Thyroid gland (tissue), 4 donors: Measurements from ENCODE around the gene CBFA2T2. TPM values are rescaled to one million over a fixed set of nuclear protein-coding genes. Genes with fewer than 3 reads are reported as not detected.

Source experiments
- DNase-seq, 2 donors: peaks; one replicate each; pipeline ENCODE4 v3.0.0-alpha.2; 2019
- H3K27ac ChIP-seq, 3 donors: fragments of 200-600 bp; sonication (generic); 1 replicate in 2 of 3; 2 replicates in 1 of 3; pipeline ENCODE4 v1.5.1; 2016 to 2019; ENCODE audit warnings: mild to moderate bottlenecking in 1 of 3, moderate library complexity in 1 of 3
- H3K27me3 ChIP-seq: fragments of 200-600 bp; sonication (generic); one replicate; pipeline ENCODE4 v1.5.1; 2019
- H3K36me3 ChIP-seq, 2 donors: fragments of 200-600 bp; sonication (generic); one replicate each; pipeline ENCODE4 v1.5.1; 2016 to 2019
- H3K4me1 ChIP-seq, 2 donors: fragments of 200-600 bp; sonication (generic); one replicate each; pipeline ENCODE4 v1.5.1; 2017 to 2019
- H3K4me3 ChIP-seq, 3 donors: fragments of 200-600 bp; sonication (generic); replicated peaks in 1 of 3; 1 replicate in 2 of 3; 2 replicates in 1 of 3; pipeline ENCODE4 v1.5.1; 2016; ENCODE audit warnings: mild to moderate bottlenecking in 1 of 3
- H3K9me3 ChIP-seq: fragments of 200-600 bp; sonication (generic); one replicate; pipeline ENCODE4 v1.5.1; 2017
- POLR2A ChIP-seq, 2 donors: fragments of 450-650 bp; IDR thresholded peaks; one replicate each; pipeline ENCODE4 v1.6.1; 2017; ENCODE audit warnings: antibody characterized with exemption in 2 of 2, mild to moderate bottlenecking in 2 of 2, moderate library complexity in 1 of 2
- WGBS, 2 donors: methylation state at CpG; one replicate each; pipeline ENCODE4 v1.1.5; 2017; 5-methylcytosine and 5-hydroxymethylcytosine counted together
- intact Hi-C: fragments of 100-400 bp; cut with DNase I; formaldehyde crosslinking; loops from one replicate; pipeline ENCODE4 v1.15.1; 2023
- total RNA-seq, 4 donors: library from RNA; depleted of rRNA; stranded (reverse); fragments of >200 nt; gene quantifications; one replicate each; pipeline ENCODE4 v1.2.3, GENCODE V29; 2016
- TF ChIP-seq, protein P1 (sequence below), 6 experiments: fragments of 200-600 bp in 3 of 6; fragments of 450-650 bp in 3 of 6; sonication (generic) in 3 of 6; IDR thresholded peaks; one replicate each; pipeline ENCODE4 v1.5.1; 2016 to 2019; ENCODE audit warnings: antibody characterized with exemption in 6 of 6, mild to moderate bottlenecking in 2 of 6, inconsistent platforms in 1 of 6, moderate library complexity in 1 of 6

Gene CBFA2T2
- total RNA-seq, 4 donors from 2014 or later: 29.7 to 57.3 (median 35.8) TPM

DNA sequence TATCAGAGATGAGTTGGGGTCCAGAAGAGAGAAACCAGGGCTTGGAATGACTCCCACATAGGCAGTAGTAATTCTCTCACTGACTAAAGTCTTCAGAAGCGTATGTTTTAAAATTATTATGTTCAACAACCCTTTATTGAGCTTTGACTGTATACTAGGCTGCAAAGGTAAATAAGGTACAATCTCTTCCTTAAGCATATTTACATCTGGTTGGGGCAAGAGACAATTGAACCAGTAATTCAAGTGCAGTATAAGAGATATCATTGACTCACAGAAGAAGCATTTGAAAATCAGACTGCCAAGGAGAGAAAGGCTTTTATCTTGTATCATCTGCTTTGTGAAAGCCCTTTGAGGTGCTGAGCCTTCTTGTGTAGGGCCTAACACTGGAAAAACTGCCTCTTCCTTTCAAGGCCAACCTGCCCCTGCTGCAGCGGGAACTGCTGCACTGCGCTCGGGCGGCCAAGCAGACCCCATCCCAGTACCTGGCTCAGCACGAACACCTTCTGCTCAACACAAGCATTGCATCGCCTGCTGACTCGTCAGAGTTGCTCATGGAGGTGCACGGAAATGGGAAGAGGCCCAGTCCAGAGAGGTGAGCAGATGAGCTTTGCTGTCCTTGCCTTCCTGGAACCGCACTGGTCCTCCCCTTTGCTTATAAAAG is 132.9 kb downstream of the CBFA2T2 start:
- H3K27ac ChIP-seq: no peak overlapping the region
- no peak for DNase-seq
- WGBS, 2 donors: 97 to 99% methylated on average over 6 to 10 of the region's 10 CpGs
- intact Hi-C loops: no loop called here
- no peaks in the 10 kb centered on the region for H3K27me3 ChIP-seq
- no peak overlapping the region for H3K4me3 ChIP-seq
- H3K36me3 ChIP-seq: peaks cover 6 to 7% of the 10 kb centered on the region in 2 donors
- TF ChIP-seq, protein P1, sequence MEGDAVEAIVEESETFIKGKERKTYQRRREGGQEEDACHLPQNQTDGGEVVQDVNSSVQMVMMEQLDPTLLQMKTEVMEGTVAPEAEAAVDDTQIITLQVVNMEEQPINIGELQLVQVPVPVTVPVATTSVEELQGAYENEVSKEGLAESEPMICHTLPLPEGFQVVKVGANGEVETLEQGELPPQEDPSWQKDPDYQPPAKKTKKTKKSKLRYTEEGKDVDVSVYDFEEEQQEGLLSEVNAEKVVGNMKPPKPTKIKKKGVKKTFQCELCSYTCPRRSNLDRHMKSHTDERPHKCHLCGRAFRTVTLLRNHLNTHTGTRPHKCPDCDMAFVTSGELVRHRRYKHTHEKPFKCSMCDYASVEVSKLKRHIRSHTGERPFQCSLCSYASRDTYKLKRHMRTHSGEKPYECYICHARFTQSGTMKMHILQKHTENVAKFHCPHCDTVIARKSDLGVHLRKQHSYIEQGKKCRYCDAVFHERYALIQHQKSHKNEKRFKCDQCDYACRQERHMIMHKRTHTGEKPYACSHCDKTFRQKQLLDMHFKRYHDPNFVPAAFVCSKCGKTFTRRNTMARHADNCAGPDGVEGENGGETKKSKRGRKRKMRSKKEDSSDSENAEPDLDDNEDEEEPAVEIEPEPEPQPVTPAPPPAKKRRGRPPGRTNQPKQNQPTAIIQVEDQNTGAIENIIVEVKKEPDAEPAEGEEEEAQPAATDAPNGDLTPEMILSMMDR (IDR thresholded peaks at IDR 0.05): no peak
- TF ChIP-seq POLR2A (IDR thresholded peaks at IDR 0.05): no peak
- H3K4me1 ChIP-seq: no peaks in the 10 kb centered on the region
- no peaks in the 10 kb centered on the region for H3K9me3 ChIP-seq

DNA sequence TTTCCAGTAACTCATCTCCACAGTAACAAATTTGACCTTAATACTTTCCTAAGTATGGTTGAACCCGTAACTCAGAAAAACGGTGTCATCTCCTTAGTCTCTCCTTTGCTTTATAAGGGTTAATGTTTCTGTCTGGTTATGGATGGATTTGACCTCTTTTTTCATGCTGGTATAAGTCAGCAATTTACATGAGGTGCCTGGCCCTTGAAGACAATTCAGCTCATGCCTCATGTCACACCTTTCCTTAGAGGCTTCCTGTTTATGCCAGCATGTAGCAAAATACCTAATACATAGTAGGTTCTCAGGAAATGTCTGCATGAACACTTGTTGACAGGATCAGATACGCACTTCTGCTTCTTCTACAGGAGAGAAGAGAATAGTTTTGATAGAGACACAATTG is 134.5 kb downstream of the CBFA2T2 start:
- intact Hi-C loops: no loop called here
- no peaks in the 10 kb centered on the region for H3K9me3 ChIP-seq
- no peak overlapping the region for H3K27ac ChIP-seq
- no peaks in the 10 kb centered on the region for H3K27me3 ChIP-seq
- DNase-seq: no peak
- H3K36me3 ChIP-seq: peaks cover 8 to 17% of the 10 kb centered on the region in 2 donors
- no peak overlapping the region for H3K4me3 ChIP-seq
- 88 to 89% methylated on average over 3 of the region's 3 CpGs for WGBS, 2 donors
- TF ChIP-seq POLR2A (IDR thresholded peaks at IDR 0.05): no peak
- TF ChIP-seq, protein P1 (IDR thresholded peaks at IDR 0.05): no peak
- H3K4me1 ChIP-seq: no peaks in the 10 kb centered on the region

DNA sequence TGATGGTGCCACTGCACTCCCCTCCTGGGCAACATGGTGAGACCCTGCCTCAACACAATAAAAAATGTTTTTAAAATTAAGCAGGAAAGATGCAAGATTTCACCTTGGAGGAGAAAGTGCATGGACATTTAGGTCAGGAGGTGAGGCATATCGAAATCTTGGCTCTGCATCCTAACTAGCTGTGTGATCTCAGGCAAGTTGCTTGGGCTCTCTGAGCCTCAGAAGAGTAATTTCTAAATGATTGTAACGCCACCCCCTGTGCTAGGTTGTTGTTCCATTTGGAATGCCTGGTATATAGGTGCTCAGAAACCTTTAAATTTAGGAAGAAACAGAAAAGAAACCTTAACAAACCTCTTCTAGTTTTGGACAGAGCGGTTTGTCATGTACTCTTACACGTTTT is 136.3 kb downstream of the CBFA2T2 start:
- 96 to 99% methylated on average over 4 of the region's 4 CpGs for WGBS, 2 donors
- Histone ChIP-seq H3K36me3 (peaks cover 18 to 30% of the 10 kb centered on the region in 2 donors), H3K4me1 (no peaks in the 10 kb centered on the region), H3K27me3 (no peaks in the 10 kb centered on the region), H3K4me3 (no peak overlapping the region), H3K27ac (no peak overlapping the region), H3K9me3 (no peaks in the 10 kb centered on the region)
- TF ChIP-seq, protein P1 (IDR thresholded peaks at IDR 0.05): no peak
- no peak for TF ChIP-seq POLR2A (IDR thresholded peaks at IDR 0.05)
- intact Hi-C loops: no loop called here
- DNase-seq: no peak

DNA sequence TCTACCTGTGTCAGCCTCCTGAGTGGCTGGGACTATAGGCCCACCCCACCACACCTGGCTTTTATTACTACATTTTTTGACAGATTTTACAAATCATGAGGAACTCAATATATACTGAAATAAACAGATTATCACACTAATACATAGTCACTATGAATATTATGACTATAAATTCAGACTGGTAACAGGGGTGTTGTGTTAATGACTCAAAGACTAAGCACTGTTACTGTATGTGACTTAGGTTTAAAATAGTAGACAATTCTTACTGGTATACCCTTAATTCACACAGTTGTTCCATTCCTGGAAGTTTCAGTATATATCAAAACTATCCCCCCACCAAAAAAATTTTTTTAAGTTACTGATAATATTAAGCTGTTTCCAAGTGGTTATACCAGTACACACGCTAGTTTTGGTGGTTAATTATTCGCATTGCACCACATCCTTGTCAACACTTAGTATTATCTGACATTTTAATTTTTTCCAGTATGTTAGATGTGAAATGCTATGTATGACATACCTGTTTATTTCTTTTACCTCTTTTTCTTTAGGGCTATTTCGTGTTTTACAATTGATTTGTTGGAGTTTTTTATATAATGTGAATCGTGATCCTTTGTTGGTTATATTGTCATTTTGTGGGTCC is 137.8 kb downstream of the CBFA2T2 start:
- Histone ChIP-seq H3K36me3 (peaks cover 18 to 30% of the 10 kb centered on the region in 2 donors), H3K27me3 (no peaks in the 10 kb centered on the region), H3K27ac (no peak overlapping the region), H3K9me3 (no peaks in the 10 kb centered on the region), H3K4me1 (no peaks in the 10 kb centered on the region), H3K4me3 (no peak overlapping the region)
- no peak for TF ChIP-seq POLR2A (IDR thresholded peaks at IDR 0.05)
- TF ChIP-seq, protein P1 (IDR thresholded peaks at IDR 0.05): no peak
- intact Hi-C loops: no loop called here
- 98 to 99% methylated on average over 4 of the region's 4 CpGs for WGBS, 2 donors
- no peak for DNase-seq

DNA sequence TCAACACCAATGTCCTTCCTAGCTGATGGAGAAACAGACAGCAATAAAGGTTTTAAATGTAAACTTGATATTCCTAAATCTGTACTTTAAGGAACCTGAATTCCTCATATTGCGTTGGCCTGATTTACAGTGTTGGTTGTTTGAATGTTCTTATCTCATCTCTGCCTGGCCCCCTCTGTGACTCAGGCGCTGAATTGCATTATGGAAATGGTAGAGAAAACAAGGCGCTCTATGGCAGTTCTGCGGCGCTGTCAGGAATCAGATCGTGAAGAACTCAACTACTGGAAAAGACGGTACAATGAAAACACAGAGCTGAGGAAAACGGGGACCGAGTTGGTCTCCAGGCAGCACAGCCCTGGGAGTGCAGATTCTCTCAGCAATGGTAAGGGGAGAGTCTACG is 139.6 kb downstream of the CBFA2T2 start:
- intact Hi-C loops: no loop called here
- no peaks in the 10 kb centered on the region for H3K4me1 ChIP-seq
- H3K4me3 ChIP-seq: no peak overlapping the region
- TF ChIP-seq, protein P1 (IDR thresholded peaks at IDR 0.05): no peak
- TF ChIP-seq POLR2A (IDR thresholded peaks at IDR 0.05): no peak
- no peak overlapping the region for H3K27ac ChIP-seq
- H3K36me3 ChIP-seq: peaks cover 18 to 27% of the 10 kb centered on the region in 2 donors
- H3K9me3 ChIP-seq: no peaks in the 10 kb centered on the region
- H3K27me3 ChIP-seq: no peaks in the 10 kb centered on the region
- DNase-seq: no peak
- 90 to 92% methylated on average over 10 of the region's 10 CpGs for WGBS, 2 donors
